NB4 (cell line): ENCODE measurements around the gene APOBEC3B.
"Not testable (repeated sequence)": the region's sequence is repeated elsewhere in the genome, so short reads cannot be mapped to it uniquely, and the experiment has no call there.

Source experiments
- DNase-seq: peaks from one replicate; pipeline ENCODE4 v3.0.0; 2010; ENCODE audit warnings: low read depth
- H3K4me3 ChIP-seq: one replicate; pipeline ENCODE4 v1.5.1; 2011; ENCODE audit warnings: mild to moderate bottlenecking, low read depth, low read length, moderate library complexity
- CTCF ChIP-seq: IDR thresholded peaks from one replicate; pipeline ENCODE4 v1.5.1; 2012; ENCODE audit warnings: low read depth, low read length
- MAX ChIP-seq: IDR thresholded peaks from 2 replicates; pipeline ENCODE4 v1.6.1; 2011; ENCODE audit warnings: low read depth, low read length
- MYC ChIP-seq: IDR thresholded peaks from 2 replicates; pipeline ENCODE4 v1.6.1; 2011; ENCODE audit warnings: low read depth, low read length
- POLR2A ChIP-seq: IDR thresholded peaks from 2 replicates; pipeline ENCODE4 v1.6.1; 2011; ENCODE audit warnings: mild to moderate bottlenecking; ENCODE audit not compliant: insufficient read length; ENCODE audit errors: extremely low read depth

Gene APOBEC3B

GRCh38 chr22:38973289-38974169 is 8.6 kb upstream of the APOBEC3B start:
- TF ChIP-seq CTCF (peak; percentile 78), MYC (peak; percentile 42; the same call in 1 of the 2 replicates), MAX (peak; percentile 60; the same call in 1 of the 2 replicates), POLR2A (no peak)
- peak; percentile 55 for DNase-seq
- no peak overlapping the region for H3K4me3 ChIP-seq

- TF ChIP-seq MYC (no peak), MAX (no peak), CTCF (no peak), POLR2A (no peak)
- no peak overlapping the region for H3K4me3 ChIP-seq
- no peak for DNase-seq
Measured at GRCh38 chr22:38974170-38974825, 7.8 kb upstream of the APOBEC3B start.

GRCh38 chr22:38974826-38975175 is 7.3 kb upstream of the APOBEC3B start:
- DNase-seq = no peak
- no peak for TF ChIP-seq MAX
- no peak for TF ChIP-seq POLR2A
- no peak for TF ChIP-seq CTCF
- no peak for TF ChIP-seq MYC
- no peak overlapping the region for H3K4me3 ChIP-seq

- H3K4me3 ChIP-seq, DNase-seq: not testable (repeated sequence)
Measured at GRCh38 chr22:38977289-38977688, 4.9 kb upstream of the APOBEC3B start.

- not testable (repeated sequence) for H3K4me3 ChIP-seq
Measured at GRCh38 chr22:38980587-38980986, 1.6 kb upstream of the APOBEC3B start.

GRCh38 chr22:38981005-38981991 is 849 bp upstream of the APOBEC3B start:
- DNase-seq = peak; percentile 19
- H3K4me3 ChIP-seq = no peak overlapping the region

More at GRCh38 chr22:38980587-38980986, 1.6 kb upstream of the APOBEC3B start:
- not testable (repeated sequence) for DNase-seq

More at GRCh38 chr22:38981005-38981991, 849 bp upstream of the APOBEC3B start:
- TF ChIP-seq CTCF = peak; percentile 2
- no peak for TF ChIP-seq MAX
